HPDE6-E6E7 (cell line): Measurements from ENCODE around the gene VWA1.
A peak's percentile ranks its signal among the peaks of the same experiment; 100 is the strongest.
"Not testable (repeated sequence)": the region's sequence is repeated elsewhere in the genome, so short reads cannot be mapped to it uniquely, and the experiment has no call there.

Experiments used
- DNase-seq: peaks from one replicate; pipeline ENCODE4 v3.0.0; 2011; ENCODE audit warnings: missing footprints; ENCODE audit errors: extremely low spot score

Gene VWA1

DNA sequence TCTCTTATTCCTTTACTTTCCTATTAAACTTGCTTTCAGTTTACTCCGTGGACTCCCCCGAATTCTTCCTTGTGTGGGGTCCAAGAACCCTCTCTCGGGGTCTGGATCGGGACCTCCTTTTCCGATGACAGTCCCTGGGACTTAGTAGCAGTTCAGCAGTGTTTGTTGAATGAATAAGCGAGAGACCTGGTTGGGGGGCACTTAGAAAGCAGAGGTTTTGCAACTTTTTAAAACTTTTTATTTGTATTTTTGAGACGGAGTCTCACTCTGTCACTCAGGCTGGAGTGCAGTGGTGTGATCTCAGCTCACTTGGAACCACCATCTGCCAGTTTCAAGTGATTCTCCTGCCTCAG is 12.3 kb upstream of the VWA1 start:
- no peak for DNase-seq

DNA sequence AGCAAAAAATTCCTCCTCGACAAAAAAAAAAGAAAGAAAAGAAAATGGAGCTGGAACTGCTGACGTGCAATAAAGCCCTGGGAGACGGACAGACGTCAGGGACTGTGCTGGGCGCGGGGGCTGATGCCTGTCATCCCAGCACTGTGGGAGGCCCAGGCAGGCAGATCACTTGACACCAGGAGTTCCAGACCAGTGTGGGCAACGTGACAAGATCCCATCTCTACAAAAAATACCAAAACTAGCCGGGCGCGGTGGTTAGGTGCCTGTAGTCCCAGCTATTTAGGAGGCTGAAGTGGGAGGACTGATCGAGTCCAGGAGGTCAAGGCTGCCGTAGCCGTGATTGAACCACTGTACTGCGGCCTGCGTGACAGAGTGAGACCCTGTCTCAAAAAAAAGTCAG is 10.8 kb upstream of the VWA1 start:
- DNase-seq = no peak

DNA sequence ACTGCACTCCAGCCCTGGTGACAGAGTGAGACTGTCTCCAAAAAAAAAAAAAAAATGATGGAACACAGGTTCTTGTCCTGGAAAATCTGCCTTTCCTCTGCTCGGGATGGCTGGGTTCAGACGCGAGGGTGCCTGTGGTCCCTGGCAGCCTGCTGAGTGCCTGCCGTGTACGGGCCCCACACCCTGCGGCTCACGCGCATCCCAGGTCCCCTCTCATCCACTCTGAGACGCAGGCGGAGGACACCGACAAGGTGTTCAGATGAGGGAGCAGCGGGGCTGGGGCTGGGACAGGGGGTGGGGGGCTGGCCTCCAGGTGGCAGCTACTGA is 10.1 kb upstream of the VWA1 start:
- no peak for DNase-seq

DNA sequence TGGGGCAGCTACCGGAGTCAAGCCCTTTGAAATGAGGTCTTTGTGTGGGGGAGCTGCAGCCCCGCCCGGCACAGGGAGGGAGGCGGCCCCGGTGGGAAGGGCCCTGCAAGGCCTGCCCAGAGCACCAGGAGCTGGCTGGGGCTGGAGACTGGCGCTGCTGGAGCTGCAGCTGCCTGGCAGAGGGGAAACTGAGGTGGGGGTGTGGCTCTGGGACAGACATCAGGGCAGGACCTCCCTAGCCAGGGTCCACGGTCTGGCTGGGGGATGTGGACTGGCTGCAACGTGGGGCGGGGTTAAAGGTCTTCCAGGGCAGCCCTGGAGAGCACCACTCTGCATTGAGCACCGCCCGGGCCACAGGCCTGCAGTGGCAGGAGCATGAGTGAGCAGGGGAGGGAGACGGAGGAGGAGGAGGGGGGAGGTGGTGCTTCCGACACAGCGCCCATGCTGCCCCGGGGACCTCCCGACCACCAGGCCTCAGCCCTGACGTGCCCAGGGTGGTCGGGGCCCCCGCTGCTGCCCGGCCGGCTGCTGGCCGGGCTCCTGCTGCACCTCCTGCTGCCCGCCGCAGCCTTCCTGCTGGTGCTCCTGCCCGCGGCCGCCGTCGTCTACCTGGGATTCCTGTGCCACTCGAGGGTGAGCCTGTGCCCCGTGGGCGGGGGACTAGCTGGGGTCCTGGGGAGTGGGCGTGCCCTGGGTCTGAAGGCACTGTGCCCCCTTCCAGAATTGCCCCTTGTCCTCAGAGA is 9.6 kb upstream of the VWA1 start:
- DNase-seq = no peak

DNA sequence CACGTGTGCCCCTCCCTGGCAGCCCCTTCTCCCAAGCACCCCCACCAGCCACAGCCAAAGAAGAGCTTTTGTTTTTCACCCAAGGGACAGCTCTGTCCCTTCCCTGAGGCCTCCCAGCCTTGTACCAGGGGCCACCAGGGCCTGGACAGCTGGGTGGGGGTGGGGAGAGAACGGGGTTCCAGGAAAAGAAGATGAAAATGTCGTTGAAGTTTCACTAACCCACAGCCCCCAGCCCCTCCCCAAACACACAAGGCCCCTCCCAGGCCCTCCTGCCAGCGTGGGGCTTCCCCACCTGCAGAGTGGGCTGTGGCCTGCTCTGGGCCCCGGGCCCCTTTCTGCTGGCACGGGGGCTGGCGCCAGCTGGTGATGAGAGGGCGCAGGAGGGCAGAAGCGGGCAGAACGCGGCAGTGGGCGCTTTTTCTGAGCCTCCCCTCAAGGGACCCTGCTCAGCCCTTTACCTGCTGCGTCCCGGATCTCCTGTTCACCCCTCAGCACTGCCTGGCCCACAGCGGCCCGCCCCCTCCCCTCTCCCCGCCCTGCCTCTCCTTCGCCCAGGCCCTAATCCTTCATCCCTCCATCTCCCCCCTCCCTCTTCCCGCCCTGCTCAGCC is 8.9 kb upstream of the VWA1 start:
- DNase-seq = no peak

DNA sequence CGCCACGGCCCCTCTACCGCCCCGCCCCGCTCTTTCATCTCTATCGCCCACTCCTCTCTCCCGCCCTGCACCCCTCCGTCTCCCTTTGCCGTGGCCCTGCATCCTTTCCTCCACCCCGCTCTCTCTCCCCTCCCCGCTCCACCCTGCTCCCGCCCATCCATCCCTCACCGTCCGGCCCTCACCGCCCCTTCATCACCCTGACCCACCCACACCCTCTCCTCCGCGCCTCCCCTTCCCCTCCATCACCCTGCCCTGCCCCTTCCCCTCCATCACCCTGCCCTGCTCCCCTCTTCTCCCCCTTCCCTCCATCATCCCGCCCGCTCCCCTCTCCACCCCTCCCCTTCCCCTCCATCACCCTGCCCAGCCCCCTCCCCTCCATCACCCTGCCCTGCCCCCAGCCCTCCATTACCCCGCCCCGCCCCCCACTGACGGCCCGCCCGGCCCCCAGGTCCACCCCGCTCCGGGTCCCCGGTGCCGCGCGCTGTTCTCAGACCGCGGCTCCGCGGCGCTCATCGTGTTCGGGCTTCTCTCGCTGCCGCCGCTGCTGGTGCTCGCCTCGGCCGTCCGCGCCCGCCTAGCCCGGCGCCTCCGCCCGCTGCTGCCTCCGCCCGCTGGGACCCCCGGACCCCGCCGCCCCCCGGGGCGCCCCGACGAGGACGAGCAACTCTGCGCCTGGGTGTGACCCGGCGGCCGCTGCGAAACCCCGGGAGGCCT is 8.2 kb upstream of the VWA1 start:
- no peak for DNase-seq

DNA sequence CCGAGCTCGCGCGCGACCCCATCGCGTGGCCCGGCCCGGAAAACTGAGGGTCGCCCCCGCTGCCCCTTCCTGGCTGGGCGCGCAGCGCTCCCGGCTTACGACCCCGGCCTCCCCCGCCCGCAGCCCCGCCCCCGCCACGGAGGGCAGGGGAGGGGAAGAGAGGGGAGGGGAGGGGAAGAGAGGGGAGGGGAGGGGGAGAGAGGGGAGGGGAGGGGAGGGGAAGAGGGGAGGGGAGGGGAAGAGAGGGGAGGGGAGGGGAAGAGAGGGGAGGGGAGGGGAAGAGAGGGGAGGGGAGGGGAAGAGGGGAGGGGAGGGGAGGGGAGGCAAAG is 7.7 kb upstream of the VWA1 start:
- DNase-seq = no peak

DNA sequence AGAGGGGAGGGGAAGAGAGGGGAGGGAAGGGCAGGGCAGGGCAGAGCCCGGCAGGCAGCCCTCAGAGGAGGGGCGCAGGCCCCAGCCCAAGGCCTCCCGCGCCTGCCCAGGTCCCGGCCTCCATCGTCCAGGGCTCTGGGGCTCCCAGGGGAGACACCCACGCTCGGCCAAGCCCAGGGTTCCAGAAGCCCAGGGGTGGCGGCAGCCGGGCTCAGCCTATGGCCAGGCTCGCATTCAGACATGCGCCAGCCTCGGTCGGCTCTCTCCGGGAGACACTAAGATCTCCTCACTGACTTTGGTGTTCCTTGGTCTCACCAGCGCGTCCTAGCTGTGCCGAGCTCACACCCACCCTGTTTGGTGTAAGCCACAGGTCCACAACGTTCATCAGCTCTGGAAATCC is 7.3 kb upstream of the VWA1 start:
- DNase-seq = no peak

DNA sequence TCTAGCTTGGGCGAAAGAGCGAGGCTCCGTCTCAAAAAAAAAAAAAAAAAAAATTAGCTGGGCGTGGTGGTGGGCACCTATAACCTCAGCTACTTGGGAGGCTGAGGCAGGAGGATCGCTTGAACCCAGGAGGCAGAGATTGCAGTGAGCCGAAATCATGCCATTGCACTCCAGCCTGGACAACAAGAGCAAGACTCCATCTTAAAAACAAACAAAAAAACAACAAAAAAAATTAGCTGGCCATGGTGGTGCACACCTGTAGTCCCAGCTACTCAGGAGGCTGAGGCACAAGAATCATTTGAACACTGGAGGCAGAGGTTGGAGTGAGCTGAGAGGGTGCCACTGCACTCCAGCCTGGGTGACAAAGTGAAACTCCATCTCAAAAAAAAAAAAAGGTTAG is 6.5 kb upstream of the VWA1 start:
- not testable (repeated sequence) for DNase-seq

DNA sequence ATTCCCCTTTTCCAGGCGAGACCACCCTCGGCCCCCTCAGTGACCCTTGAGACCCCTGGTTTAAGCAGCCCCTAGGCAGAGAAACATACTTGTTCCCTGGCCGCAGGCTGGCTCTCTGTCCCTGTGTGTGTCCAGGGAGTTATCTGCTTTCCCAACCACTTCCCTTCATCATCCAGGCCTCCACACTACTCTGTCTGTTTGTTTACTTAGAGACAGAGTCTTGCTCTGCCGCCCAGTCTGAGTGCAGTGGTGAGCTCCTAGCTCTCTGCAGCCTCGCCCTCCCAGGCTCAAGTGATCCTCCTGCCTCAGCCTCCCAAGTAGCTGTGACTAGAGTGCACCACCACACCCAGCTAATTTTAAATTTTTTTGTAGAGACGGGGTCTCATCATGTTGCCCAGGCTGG is 5.8 kb upstream of the VWA1 start:
- no peak for DNase-seq

DNA sequence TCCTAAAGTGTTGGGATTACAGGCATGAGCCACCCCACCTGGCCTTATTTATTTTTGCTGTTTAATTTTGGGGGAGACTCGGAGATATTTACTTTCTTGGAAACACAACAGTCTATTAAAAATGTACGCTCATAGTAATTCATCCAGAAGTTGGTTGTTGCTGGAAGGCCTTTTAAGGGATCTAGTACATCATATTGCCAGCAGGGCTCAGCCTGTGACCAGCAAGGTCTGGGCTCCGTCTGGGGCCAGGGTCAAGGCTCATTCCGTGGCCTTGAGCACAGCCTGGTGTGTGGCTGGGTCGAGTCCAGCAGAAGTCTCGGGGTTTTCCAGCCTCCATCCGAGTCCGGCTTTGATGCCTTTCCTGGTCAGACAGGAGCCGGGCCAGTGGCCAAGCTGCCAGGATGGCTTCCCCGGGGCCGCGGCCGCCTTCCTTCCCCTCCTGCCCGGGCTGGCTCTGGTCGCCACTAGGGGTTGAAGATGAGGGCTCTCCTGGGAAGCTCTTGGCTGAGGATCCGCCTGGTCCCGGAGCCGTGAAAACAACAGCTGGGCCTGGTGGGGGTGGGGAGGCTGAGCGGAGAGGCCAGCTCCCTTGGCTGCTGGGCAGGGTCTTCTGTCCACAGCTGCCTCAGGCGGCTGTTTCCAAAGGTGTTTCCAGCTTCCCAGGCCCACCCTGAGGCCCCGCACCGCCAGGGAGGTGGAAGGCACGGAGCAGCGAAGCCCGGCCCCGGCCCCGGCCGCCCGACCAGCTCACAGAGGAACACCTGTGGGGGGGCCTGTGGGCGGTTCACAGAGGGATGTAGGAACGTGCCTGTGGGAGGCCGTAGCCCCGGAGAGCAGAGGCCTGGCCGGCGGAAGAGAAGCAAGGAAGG is 5.1 kb upstream of the VWA1 start:
- no peak for DNase-seq

DNA sequence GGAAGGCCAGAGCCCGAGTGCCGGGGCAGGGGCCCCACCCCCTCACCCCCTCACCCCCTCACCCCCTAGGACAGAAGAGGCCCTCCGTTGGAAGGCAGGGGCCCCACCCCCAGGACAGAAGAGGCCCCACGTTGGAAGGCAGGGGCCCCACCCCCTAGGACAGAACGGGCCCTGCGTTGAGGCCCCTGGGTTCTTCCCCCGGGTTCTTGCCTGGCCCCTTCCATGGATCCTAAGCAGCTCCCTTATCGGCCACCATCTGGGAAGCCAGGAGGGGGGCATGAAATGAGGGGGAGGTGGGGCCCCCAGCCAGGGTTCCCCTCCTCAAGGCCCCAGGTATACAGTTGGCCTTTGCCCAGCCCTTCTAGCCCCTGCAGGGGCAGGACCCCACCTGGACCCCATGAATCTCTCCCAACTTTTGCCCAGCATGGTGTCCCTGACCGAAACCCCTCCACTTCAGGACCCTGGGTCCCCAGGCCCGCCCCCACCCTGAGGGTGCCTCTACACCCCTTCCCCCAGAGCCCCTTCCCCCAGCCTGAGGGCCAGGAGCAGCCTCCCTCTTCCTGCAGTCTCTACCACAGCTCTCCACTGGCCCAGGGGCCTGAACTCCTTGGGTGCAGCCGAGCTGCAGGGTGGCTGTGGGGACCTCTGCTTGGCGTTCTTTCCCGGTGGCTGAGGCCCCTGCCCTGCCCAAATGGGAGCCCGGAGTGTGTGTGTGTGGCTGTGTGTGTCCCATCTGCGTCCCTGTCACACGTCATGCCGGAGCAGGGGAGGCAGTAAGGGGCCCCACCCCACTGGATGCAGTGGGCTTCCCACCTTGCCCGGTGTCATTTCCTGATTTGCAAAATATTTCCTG is 4.3 kb upstream of the VWA1 start:
- DNase-seq = no peak

DNA sequence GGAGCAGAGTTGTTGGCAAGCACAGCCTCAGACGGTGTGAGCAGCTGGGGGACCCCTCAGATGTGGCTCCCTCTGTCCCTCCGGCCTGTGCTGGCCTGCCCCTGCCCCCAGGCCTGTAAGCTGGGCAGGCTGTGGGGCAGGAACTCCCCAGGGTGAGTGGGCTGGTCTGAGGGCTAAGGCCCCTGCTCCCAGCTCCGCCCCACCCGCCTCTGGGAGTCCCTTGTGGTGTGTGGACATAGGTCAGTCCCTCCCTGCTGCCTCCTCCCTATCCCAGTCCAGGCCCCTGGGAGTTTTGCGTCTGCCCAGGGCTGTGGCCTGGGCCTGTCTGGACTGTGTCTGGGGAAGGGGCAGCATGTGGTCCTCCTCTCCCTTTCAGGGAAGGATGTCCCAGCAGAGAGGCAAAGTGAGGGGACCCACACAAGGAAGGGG is 3.6 kb upstream of the VWA1 start:
- no peak for DNase-seq

DNA sequence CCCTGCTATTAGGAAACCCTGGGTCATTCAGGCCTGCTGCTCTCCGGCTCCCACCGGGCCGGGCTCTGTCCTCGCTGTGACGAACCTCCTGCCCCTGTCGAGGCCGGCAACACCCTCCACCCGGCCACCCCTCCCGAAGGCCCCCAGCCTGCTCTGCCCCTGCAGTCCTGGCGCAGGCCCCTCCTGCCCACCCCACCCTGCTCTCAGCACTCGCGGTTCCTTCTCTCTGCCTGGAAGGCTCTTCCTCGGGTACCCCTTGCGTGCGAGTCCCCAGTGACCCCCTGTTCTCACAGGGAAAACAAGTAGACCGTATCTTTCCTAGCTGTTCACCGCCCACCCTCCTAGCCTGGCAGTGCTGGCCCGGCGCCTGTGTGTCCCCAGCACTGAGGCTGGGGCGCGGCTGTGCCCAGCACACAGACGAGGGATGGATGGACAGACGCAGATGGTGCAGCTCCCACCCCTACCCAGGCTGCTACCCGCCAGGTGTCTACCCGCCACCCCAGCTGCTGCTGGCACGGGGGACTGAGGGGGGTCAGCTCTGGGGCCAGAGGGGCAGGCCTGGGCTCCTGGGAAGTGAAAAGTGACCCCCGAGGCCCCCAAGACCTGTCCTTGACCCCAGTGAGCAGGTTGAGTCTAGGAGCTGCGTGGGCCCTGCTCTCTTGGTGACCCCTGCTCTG is 3.1 kb upstream of the VWA1 start:
- DNase-seq = no peak

DNA sequence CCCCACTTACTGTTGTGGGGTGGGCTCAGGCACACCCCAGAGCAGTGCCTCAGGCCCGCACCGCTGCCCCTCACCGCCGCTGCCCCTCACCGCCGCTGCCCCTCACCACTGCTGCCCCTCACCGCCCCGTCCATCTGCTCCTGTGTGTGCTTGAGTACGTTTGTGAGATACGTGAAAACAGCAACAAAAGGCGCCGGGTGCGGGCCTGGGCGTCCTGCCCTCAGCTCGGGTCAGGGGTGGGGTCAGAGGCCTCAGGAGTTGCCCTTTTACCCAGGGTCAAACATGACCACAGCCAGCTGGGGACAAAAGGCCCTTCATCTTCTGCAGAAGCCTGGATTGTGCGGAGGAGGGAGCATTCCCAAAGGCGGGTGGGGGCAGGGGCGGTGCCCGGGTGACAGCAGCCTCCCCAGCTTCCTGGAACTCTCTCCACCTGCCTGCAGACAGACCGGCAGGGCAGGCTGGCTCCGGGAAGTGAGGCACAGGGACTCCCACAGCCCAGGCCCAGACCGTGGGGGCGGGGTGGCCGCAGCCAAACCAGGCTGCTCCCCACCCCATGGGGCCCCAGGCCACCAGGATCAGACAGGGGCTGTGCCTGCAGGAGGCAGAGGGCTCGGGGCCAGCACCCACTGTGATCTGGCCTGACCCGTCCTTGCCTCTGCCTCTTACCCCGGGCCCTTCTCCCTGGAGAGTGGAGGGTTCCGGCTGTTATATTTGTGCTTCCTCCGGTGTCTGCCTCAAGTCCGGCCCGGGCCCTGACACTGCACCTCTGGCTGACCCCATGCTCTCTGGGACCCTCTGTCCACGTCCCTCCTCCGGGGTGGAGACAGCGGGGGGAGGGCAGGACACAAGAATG is 2.3 kb upstream of the VWA1 start:
- peak; percentile 84 for DNase-seq

DNA sequence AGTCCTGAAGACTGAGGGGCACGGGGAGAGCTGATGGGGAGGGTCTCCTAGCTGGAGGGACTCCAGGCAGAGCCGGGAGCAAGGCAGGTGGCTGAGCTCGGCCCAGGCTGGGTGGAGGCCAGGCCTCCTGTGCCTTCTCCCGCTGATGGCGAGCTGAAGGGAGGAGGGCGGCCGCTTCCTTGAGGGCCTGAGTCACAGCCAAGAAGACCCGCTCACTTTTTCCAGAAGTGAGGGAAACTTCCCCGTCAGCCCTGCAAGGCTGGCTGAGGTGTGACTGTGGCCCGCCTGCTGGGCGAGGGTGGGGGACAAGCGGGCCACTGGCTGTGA is 1.7 kb upstream of the VWA1 start:
- no peak for DNase-seq

DNA sequence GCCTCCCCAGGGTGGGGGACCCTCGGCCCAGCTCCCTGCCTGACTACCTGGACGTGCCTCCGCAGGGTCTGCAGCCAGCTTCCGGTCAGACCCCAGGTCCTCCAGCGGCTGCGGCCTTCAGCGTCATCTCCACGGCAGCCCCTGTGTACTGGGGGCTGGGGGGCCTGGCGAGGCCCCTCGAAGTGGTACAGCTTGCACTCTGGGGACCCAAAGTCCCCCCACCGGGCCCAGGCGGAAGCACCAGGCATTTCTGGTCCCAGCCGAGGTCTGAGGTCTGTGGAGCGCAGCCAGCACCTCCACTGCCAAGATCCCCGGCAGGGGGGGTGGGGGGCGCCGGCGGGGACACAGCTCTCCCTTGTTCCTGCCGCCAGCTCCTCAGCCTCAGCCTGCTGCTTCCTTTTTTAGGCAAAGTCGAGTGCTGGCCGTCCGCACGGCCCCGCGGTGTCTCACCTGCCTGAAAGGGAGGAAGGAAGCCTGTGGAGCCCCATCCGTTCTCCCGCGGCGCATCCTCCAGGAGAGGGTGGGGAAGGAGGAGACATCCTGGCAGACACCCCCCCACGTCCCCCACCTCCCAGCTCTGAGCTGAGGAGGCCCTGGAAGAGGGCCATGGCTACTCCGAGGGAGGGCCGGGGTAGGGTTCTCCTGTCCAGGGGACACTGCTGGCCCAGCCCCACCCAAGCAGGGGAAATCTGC is 1.2 kb upstream of the VWA1 start:
- DNase-seq = no peak

DNA sequence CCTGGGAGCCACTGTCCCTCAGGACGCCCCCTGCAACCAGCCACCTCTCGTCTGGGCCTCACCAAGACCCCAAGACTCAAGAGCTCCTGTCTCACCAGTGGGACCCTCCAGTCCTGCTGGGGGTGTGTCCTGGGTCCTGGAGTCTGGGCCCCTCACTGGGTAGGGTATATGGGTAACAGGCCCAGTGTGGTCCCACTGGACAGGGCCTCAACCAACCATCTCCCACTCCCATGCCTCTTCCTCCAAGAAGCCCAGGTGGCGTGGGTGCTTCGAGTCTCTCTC is 725 bp upstream of the VWA1 start:
- no peak for DNase-seq

DNA sequence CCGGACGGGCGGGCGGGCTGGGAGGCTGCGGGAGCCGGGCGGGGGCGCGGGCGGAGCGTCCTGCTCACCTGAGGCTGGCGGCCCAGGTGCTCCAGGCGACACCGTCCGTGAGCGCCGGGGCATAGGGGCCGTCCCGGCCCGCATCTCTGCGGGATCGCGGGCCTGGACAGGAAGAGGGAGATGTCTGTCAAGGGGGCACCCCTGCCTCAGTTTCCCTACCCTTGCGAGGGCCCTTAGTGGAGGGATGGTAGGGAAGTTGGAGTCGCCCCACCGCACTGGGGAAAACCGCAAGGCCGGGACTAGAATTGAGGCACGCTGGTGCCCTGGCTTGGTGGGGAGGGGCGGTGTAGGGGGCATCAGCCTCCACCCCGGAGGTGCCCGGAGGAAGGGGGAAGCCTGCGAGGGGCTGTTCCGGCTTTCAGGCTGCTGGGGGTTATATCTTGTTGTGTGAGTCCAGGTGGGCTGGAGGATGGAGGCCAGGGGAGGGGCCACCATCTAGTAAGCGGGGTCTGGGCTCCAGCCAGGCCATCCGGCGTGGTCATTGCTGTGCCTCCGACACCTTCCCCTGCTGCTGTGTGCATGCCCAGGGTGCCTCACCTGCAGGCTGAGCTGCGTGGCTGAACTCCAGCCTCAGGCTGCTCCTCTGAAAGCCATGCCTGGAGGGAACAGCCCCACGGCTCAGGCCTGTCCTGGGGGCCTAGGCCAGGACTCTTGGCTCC is 580 bp downstream of the VWA1 start:
- no peak for DNase-seq
